Hindlimb muscle (tissue), 1 donor: ENCODE measurements around the gene MAML2. TPM values are rescaled to one million over a fixed set of nuclear protein-coding genes. Genes with fewer than 3 reads are reported as not detected.
A peak's percentile ranks its signal among the peaks of the same experiment; 100 is the strongest.

Source experiments
- DNase-seq: peaks from one replicate; pipeline ENCODE4 v3.0.0-alpha.2; 2013
- polyA plus RNA-seq: library from polyadenylated mRNA; unstranded; fragments of 120-200 nt; gene quantifications from one replicate; pipeline ENCODE4 v1.2.1, GENCODE V29; 2013; ENCODE audit not compliant: insufficient read length

The MAML2 gene
- polyA plus RNA-seq, 1 donor, result 5.7 TPM

DNA sequence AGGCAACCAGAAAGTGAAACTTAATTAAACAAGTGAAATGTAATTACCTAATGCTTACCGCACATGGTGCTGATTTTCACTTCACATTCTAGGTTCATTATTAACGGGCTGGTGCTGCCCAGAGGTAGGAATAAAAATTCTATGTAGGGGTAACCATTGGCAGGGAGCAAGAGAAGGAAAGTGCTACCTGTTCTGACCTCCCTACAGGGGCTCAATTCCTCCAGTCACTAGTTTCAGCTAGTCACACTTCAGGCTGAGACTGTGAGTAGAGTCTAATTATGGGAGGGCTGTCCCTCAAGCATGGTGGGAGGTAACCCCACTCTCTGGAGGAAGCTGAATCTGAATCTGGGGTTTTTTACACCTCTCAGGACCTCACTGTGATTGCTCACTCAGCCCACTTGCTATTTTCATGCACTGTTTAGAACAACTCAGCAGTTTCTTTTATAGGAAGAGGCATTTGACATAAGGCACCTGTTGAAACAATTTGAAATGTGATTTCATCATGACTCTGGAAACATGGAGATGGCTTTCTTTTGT, 75.4 kb downstream of the MAML2 start:
- no peak for DNase-seq

DNA sequence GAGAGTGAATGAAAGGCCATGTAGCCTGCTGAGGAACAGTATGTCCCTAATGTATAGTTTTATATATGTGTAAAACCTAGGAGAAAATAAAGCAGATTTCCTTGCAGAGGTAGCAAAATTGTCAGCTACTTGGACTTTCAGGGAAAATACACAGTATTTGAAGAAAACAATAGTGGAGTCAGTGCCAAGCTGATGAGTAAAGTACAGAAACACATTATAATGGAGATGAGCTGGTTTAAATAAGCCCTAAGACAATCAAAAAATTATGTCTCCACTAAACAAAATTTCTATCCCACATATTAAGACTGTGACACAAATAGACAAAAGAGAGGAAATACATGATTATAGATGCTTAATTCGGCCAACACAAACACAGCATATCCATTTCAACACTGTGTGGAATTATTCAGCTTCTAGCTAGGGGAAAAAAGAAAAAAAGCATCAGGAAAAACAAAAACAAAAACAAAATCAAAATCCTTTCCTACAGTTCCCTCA, 75.9 kb downstream of the MAML2 start:
- no peak for DNase-seq

DNA sequence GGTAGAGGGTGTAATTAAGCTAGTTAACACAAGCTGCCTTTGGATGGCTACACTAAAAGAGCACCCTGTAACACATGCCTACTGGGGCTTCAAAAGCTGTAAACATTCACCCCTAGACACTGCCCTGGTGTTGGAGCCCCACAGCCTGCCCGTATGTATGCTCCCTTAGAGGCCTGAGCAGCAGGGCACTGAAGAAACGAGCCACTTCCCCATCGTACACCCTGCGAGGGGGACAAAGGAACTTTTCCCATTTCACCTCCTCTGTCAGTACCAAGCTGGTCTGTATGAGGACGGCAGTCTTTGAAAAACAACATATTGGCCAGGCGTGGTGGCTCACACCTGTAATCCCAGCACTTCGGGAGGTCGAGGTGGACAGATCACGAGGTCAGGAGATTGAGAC, 77.0 kb downstream of the MAML2 start:
- DNase-seq, result no peak

DNA sequence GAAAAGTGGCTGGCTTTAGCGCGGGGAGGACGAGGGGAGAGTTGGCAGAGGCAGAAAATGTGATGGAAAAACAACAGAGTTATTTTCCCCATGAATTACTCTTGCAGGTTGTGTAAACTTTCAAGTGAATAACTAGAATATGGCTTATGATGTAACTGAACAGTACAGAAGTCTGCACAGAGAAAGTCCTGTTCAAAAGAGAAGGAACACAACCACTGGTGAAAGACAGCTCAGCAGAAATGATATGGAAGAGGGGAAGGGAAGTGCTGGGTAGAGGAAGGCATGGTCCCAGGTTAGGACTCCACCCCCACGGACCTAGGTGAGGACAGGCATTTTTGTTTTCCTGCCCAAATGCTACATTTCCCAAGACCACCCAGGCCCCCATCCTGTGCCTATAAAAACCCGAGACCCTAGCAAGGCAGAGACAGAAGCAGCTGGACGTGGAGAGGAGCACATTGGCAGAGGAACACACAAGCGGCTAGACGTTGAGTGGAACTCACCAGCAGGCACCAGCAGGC, 77.7 kb downstream of the MAML2 start:
- no peak for DNase-seq

DNA sequence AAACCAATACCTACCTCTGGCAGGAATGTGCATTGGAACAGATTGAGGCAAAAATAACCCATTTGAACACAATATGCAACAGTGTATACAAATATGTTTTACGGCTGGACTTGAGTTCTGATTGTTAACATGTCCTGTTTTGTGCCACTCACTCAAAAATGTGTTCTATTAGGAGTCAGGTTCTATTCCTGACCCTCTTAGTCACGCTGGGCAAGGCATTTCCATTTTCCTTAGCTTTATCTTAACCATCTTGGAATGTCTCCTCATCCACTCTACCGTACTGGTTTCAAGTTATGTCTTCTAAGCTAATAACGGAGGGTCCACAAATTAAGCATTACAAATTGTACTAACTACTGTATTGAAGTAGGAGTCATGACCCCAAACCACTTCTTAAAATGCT, 78.6 kb downstream of the MAML2 start:
- no peak for DNase-seq

DNA sequence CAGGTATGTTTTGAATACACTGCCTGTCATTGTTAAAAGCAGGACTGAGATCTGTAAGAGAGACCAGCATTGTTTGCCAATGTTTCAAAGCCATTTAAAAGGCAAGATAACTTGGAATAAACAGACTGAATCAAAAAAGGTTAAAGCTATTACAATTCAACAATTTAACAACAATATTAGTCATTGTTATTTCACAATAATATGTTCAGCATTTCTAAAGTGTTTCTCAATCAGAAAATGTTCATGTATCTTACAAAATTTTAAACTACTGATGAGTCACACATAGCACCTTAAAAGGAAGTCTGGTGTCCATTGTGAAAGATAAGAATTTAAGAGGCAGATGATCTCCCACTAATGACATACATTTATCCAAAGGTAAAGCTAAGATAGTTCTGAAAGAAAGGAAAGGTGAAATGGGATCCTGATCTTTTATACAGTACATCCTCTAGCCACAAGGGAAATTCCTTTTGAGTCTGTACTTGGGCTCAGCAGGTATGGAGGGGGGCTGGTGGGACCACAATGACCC, 79.7 kb downstream of the MAML2 start:
- no peak for DNase-seq

DNA sequence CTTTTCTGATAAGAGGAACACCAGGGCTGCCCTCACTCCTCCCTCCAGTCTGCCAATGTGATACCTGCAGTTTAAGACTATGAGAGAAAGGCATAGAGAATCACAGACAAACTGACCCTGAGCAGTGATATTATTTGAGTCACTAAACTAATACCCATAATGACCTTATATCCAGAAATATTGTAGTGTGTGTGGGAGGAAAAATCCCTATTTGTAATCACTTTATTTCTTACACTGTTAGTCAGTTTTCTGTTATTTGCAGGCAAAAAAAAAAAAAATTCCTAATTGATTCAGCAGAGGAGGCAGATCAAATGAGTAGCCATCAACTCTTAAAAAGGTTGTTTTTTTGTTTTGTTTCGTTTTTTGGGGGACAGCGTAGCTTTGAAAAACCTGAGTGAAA, 82.5 kb downstream of the MAML2 start:
- no peak for DNase-seq

DNA sequence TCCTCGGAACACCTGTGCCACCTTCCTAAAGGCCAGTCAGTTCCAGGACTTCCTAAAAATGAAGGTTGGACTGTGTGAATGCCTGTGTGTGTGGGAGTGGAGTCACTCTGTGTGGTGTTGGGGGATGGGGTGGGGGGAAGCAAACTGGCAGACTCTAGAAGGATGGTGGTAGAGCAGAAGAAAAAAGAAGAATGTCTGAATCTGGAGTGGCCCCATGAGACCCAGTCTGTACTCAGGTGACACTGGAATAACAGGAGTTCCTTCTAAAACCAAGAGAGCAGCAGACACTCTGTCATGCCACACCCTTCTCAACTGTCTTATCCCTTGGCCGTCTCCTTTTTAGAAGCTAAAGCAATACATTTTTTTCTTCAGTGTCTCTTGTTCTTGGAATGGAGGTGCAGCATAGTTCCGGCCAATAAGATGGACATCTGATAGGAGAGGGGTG, 82.9 kb downstream of the MAML2 start:
- DNase-seq, result no peak

DNA sequence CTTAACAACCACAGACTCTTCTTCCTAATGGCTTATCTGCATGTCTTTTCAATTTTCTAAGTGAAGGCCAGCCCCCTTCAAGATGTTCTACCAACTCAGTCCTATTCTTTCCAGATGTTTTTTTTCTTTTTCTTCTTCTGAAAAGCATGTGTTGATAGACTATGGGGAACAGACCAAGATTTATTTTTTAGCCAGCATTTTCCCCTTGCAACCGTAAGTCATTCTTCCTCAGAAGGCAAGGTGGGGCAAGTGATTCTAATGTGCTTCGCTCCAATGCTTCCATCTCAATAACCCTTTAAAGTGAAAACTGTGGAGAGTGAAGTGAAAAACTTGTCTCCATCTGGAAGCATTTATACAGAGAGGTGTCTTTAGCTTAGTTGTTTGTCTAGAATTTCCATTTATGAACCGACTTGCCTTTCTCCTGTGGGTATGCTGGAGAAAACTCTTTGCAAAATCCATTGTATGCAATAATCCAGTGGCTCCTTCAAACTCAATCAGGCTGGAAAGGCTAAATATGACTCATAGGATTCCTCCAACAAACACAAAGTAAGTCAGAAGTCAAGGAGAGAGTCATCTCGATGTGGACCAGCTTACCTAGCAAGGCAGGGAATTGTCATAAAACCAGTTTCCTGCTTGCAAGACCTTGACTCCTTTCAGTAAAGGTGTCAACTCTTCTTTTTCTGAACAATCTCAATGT, 83.7 kb downstream of the MAML2 start:
- DNase-seq, result no peak

DNA sequence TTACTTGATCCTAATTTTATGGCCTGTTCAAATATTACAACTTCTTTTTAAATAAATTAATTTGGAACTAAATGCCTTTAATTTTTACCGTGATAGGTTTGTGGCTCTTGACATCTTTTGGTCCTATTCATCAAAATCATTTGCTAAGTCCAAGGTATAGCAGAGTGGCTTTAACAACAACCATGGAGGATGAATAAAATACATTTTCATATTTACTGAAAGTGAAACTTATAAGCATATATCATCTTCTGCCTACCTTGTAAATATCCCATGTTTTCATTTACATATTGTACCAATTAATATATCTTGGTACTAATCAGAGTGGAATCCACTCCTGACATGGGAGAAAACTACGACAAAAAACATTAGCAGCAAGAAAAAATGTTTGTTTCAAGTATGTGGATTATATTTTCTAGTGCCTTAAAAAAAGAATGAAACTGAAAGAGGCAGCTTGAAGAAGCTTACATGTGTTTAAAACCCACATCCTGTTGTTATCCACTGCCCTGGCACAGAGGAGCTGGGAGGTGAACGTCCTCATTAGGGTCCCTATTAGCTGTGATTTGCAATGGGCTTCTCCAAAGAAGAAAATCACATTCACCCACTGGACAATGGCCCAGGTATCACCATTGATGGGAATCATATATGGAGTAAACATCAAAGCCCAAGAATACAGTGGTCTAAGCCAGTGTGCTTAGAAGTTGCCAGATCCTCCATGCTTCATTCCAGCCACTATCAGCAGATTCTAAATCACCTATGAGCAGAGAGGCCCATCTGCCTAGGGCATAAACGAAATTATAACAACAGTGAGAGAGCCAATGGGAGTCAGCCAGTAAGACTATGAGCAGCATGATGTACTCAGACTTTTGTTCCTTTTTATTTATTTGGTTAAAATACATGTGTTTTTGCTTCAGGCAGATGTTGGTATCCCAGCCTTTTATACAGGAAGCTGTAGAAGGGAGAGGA, 84.7 kb downstream of the MAML2 start:
- no peak for DNase-seq

DNA sequence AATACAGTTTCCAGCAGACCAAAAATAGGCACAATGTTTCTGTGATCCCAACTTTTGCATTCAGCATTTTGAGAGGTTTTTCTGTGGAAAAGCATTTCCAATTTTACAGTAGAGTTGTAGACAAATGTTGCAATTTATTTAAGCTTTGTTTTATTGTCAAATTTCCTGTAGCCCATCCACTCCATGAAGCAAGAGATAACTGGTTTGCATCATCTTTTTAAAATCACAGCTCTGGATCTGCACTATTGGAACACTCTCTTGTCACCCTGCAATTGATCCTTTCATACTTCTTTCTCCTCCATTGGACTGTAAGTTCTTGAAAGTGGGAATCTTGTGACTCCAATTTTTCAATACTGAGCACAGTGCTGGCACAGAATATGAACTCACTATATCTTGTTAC, 86.0 kb downstream of the MAML2 start:
- DNase-seq, result no peak

DNA sequence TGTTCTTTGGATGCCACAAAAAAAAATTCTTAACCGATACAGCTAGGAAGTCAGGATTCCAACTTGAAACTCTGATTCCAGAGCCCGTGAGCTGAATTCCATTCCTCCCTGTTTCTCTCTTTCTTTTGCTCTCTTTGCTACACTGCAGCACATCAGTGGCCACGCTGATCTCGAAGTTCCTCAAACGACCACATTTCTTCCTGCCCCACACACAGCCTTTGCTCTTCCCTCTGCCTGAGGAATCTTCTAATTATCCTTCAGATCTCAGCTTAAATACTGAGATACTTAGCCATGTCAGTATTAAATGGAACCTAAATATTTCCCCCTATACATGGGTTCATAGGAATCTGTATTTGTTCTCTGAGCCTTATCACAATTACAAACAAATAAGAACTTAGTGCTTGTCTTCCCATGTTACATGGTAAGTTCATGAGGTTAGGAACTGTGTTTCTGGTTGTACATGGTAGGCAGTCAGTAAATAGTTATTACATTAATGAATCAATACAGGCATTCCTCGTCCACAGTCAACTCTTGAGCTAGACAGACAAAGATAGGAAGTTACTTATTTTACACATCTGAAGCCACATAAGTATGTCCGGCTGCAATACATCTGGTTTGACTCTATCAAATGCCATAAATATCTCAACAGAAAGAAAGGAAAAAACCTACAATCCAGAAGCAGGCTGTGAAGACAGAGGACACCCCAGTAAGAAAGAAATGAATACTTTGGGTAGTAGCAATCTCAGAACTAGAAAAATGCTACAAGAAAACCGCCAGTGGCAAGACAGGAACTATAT, 86.6 kb downstream of the MAML2 start:
- DNase-seq, result no peak

DNA sequence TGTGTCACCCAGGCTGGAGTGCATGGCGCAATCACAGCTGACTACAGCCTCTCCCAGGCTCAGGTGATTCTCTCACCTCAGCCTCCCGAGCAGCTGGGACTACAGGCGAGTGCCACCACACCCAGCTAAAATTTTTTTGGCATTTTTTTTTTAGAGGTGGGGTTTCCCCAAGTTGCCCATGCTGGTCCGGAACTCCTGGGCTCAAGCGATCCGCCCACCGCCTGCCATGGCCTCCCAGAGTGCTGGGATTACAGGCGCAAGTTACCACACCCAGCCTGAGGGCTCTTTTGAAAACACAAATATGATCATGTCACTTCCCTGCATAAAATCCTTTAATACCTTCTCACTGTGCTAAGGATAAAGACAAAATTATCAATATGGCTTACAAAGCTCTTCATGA, 88.1 kb downstream of the MAML2 start:
- no peak for DNase-seq

DNA sequence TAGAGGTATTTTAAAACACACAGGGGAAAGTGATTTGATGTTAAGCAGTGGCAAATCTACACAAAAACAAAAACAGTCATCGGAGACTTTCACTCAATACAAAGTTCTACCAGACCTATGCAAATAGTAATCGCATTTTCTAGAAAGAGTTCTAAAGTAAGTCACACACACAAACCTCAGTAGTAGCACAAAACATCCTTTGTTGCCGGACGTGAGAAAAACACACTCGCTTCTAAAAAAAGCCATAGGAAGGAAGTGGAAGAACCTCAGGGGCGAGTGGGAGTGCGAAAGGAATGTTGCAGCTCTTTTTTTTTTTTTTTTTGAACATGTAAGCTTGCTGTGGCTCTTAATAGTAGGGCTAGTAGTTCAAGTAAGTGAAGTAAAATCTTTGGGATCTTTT, 88.9 kb downstream of the MAML2 start:
- DNase-seq, result no peak

DNA sequence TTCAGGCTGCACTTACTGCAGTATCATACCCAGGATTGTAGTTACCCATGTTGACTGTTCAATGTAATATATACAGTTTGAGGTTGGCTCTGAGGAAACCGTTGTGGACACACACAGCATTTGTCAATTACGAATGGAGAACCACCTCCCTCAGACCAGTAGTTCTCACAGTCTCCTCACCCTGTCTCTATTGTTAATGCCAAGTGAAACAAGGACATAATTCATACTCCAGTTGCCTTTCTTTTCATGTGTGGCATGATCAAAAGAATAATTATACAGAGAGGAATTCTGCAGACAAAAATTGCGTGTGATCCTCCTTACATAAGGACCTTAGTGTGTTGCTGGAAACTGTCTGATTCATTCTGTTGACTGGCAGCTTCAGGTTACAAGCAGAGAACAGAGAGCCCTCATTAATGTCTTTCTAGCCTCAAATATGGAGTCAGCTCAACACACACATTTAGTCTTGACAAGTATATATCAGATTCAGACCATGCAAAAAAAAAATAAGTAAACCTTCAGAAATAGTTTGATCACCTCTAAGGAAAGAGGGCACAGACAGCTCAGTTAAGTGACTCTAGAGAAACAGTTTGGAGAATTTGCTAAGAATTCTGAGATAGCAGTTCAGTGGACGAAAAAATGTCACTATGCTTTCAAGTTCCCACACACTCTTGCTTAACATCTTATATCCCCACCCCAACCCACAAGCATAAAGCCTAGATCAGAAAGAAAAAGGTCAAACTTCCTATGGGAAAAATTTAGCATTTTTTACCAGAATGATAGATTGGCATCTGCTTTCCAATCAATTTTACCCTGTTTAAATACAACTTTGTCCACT, 96.1 kb downstream of the MAML2 start:
- DNase-seq, result no peak

DNA sequence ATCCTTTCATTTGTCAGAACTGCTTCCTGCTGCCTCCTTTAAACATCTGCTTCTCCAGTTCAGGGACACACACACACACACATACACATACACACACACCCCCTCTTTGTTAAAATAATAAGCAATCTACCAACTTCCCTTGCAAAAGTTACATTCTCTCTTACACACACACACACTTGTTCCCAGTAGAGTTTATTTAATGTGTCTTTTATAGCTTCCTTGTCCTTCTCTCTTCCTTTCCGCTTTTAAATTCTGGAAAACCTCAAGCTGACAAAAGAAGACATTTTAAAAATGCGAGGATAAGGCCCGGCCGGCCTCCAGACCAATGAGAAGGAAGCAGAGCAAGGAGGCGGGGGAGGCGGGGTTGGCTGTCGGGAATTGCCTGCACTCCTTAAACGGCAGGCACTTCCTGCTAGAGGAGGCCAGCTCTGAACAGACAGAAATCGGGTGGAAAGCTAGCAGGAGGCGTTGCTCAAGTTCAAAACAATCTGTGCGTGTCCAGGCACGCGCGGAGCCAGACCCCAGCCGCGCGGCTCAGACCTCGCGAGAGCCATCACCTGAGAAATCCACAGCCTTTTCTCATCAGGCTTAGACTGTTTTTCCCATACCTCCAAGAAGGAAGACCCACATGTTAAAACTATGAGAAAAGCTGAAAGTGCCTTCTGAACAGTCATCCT, 99.9 kb downstream of the MAML2 start:
- peak; percentile 95 for DNase-seq

DNA sequence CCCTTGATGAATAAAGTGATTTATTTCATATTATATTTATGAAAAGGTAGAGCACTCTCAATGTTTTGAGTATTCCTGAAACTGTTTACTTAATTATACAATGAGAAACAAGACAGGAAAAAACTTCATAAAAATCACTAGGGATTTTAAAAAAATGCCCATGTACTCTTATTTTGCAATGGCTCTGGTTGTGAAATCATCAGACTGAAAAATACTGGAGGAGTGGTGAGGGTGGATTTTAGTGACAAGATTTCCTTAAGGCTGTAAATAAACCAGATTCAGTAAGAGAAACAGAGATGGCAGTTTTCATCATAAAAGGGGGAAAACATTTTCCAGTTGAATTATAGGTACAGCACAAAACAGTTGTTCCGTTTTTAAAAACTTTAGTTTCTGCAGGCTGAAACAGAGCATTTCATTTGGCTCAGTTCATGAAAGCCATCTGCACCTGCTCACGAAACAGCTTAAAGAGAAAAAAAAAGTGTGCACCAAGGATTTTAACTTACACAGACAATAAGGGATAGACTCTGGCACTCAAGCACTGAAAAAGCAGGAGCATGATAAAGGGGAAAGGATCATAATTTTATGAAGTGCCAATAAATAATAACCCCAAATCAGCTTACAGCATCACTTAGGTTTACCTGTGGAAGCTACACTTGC, 100.7 kb downstream of the MAML2 start:
- DNase-seq, result no peak

DNA sequence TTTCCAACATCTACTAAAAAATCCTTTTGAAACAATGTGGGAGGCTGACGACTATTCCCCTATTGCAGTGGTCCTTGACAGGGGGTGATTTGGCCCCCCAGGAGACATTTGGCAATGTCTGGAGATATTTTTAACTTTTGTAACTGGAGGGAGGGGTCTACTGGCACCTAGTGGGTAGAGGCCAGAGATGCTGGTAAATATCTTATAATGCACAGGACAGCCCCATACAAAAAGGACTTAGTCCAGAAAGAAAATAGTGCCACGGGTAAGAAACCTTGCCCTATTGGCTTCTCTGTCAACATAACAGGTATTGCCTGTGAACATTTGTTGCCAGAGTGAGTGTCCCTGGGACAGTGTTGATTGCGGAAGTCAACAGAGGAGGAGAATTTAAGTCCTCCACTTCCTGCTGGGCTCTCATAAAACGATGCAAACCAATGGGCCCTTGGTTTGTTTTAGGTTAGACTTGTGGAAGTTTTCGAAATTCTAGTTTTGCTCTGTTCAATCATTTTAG, 101.6 kb downstream of the MAML2 start:
- DNase-seq, result no peak

DNA sequence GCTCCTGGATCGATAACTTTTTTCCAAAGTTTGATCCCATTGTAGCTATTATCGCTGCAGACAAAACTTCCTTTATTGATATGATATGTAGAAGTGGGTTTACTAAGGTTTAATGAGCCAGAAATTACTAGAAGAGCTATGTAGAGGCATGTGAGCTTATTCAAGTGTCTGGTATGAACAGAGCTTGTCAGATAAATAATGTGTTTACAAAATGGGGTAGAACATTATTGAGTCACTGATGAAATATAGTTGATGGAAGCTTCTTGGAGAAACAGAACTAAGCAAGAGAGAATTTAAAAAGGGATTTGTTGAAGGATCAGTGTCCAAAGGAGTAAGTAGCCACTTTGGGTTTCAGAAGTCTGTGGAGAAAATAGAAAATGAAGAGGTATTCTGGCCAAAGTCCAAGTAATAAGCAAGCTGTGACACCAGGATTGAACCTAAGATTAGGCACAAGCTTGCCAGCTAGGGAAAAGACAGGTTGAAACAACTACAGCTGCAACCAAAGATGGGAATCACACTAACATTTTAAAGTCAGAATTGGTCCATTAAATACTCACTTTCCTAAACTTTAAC, 104.3 kb downstream of the MAML2 start:
- no peak for DNase-seq
